Activated CD4-positive, alpha-beta T cell treated with anti-CD3 and anti-CD28 coated beads for 1 hour (primary cell): ENCODE results near the gene SHQ1.

Experiments
- DNase-seq: peaks from one replicate; pipeline ENCODE4 v3.0.0-alpha.2; 2020

Gene SHQ1

GRCh38 chr3:72847751-72848702 lies at the start of gene SHQ1:
SHQ1 (minus strand) TSS chr3:72848445; CDS start chr3:72848340, 105 bp downstream.
- peak; percentile 91 for DNase-seq

GRCh38 chr3:72897758-72898007 lies 49.4 kb upstream of the SHQ1 start:
- no peak for DNase-seq

- no peak for DNase-seq
These were observed 48.9 kb upstream of the SHQ1 start for GRCh38 chr3:72896996-72897757.

GRCh38 chr3:72894976-72895552 lies 46.8 kb upstream of the SHQ1 start:
- no peak for DNase-seq

- DNase-seq = no peak
These were observed 44.6 kb upstream of the SHQ1 start for GRCh38 chr3:72892870-72893269.

GRCh38 chr3:72892081-72892775 lies 44.0 kb upstream of the SHQ1 start:
- DNase-seq = no peak

- DNase-seq = no peak
These were observed 43.0 kb upstream of the SHQ1 start for GRCh38 chr3:72891053-72891855.

GRCh38 chr3:72890166-72890925 lies 42.1 kb upstream of the SHQ1 start:
- no peak for DNase-seq

GRCh38 chr3:72889310-72890165 lies 41.3 kb upstream of the SHQ1 start:
- DNase-seq = no peak

GRCh38 chr3:72888546-72889309 lies 40.5 kb upstream of the SHQ1 start:
- DNase-seq = no peak

GRCh38 chr3:72887705-72888545 lies 39.7 kb upstream of the SHQ1 start, which contains the start of gene GXYLT2:
GXYLT2 (plus strand) TSS chr3:72888046; CDS start chr3:72888234, 188 bp downstream.
- no peak for DNase-seq

- no peak for DNase-seq
These were observed 39.1 kb upstream of the SHQ1 start for GRCh38 chr3:72887343-72887704.

GRCh38 chr3:72872183-72872582 lies 23.9 kb upstream of the SHQ1 start:
- no peak for DNase-seq

- DNase-seq = no peak
These were observed 14.3 kb upstream of the SHQ1 start for GRCh38 chr3:72862314-72863090.

GRCh38 chr3:72860846-72861245 lies 12.6 kb upstream of the SHQ1 start:
- DNase-seq = no peak

- DNase-seq = no peak
These were observed 11.8 kb upstream of the SHQ1 start for GRCh38 chr3:72860053-72860452.

GRCh38 chr3:72855001-72855400 lies 6.8 kb upstream of the SHQ1 start:
- no peak for DNase-seq

- DNase-seq = no peak
These were observed 447 bp upstream of the SHQ1 start for GRCh38 chr3:72848703-72849081.
